Urinary bladder (tissue), 4 donors: ENCODE results near the gene NDUFA5. TPM values are rescaled to one million over a fixed set of nuclear protein-coding genes. Genes with fewer than 3 reads are reported as not detected.

ENCODE experiments used
- DNase-seq: peaks from one replicate; pipeline ENCODE4 v3.0.0-alpha.2; 2015; ENCODE audit errors: extremely low spot score
- H3K27ac ChIP-seq: one replicate; pipeline ENCODE4 v1.5.1; 2013; ENCODE audit warnings: low read depth, mild to moderate bottlenecking, moderate library complexity
- H3K36me3 ChIP-seq: one replicate; pipeline ENCODE4 v1.6.1; 2013; ENCODE audit warnings: mild to moderate bottlenecking, moderate library complexity; ENCODE audit not compliant: insufficient read depth
- H3K4me1 ChIP-seq: one replicate; pipeline ENCODE4 v1.6.1; 2013; ENCODE audit warnings: mild to moderate bottlenecking, moderate library complexity; ENCODE audit not compliant: insufficient read depth
- H3K4me3 ChIP-seq: one replicate; pipeline ENCODE4 v1.5.1; 2013; ENCODE audit warnings: low read depth, low read length
- WGBS: extraction: QIAGEN DNeasy Blood & Tissue Kit; methylation state at CpG from one replicate; pipeline ENCODE4 v1.1.7; 2013; 5-methylcytosine and 5-hydroxymethylcytosine counted together
- polyA plus RNA-seq: library from polyadenylated mRNA; stranded (reverse); fragments of 200-250 nt; gene quantifications from one replicate; pipeline ENCODE4 v1.2.3, GENCODE V29; 2013
- total RNA-seq: library from RNA; depleted of rRNA; stranded (reverse); fragments of >200 nt; gene quantifications from one replicate; pipeline ENCODE4 v1.2.3, GENCODE V29; 2014
- donor health status: healthy with polysubstance abuse.
- donor health status: healthy.

The NDUFA5 gene
- total and polyA plus RNA-seq, 2 donors = 92.9 to 123 TPM

GRCh38 chr7:123522066-123522465 lies 35.6 kb downstream of the NDUFA5 start:
- H3K4me1 ChIP-seq = no peaks in the 10 kb centered on the region
- no peaks in the 10 kb centered on the region for H3K36me3 ChIP-seq
- WGBS = 48% methylated on average over 2 of the region's 2 CpGs
- H3K27ac ChIP-seq = no peak overlapping the region
- DNase-seq = no peak
- H3K4me3 ChIP-seq = no peak overlapping the region

- 97% methylated on average over 2 of the region's 2 CpGs for WGBS
- Histone ChIP-seq H3K4me3 (no peak overlapping the region), H3K27ac (no peak overlapping the region), H3K36me3 (no peaks in the 10 kb centered on the region), H3K4me1 (no peaks in the 10 kb centered on the region)
- DNase-seq = no peak
Observed at GRCh38 chr7:123505221-123505620, 52.4 kb downstream of the NDUFA5 start.

GRCh38 chr7:123502201-123502600 lies 55.4 kb downstream of the NDUFA5 start:
- Histone ChIP-seq H3K4me3 (no peak overlapping the region), H3K4me1 (no peaks in the 10 kb centered on the region), H3K36me3 (no peaks in the 10 kb centered on the region), H3K27ac (no peak overlapping the region)
- 81% methylated on average over 5 of the region's 5 CpGs for WGBS
- no peak for DNase-seq

GRCh38 chr7:123500878-123501489 lies 56.6 kb downstream of the NDUFA5 start:
- no peaks in the 10 kb centered on the region for H3K36me3 ChIP-seq
- WGBS = 94% methylated on average over 1 of the region's 1 CpG
- no peak for DNase-seq
- H3K4me1 ChIP-seq = no peaks in the 10 kb centered on the region
- H3K27ac ChIP-seq = no peak overlapping the region
- H3K4me3 ChIP-seq = no peak overlapping the region

- Histone ChIP-seq H3K4me3 (no peak overlapping the region), H3K27ac (no peak overlapping the region), H3K36me3 (no peaks in the 10 kb centered on the region), H3K4me1 (no peaks in the 10 kb centered on the region)
- DNase-seq = no peak
- WGBS = 43% methylated on average over 8 of the region's 8 CpGs
Observed at GRCh38 chr7:123499211-123499970, 58.2 kb downstream of the NDUFA5 start.

GRCh38 chr7:123498601-123499000 lies 59.0 kb downstream of the NDUFA5 start:
- Histone ChIP-seq H3K36me3 (no peaks in the 10 kb centered on the region), H3K4me3 (no peak overlapping the region), H3K27ac (no peak overlapping the region), H3K4me1 (no peaks in the 10 kb centered on the region)
- no peak for DNase-seq
- 34% methylated on average over 2 of the region's 2 CpGs for WGBS

- 79% methylated on average over 1 of the region's 1 CpG for WGBS
- H3K4me3 ChIP-seq = no peak overlapping the region
- no peak overlapping the region for H3K27ac ChIP-seq
Observed at GRCh38 chr7:123498031-123498430, 59.6 kb downstream of the NDUFA5 start.

GRCh38 chr7:123494193-123494796 lies 63.3 kb downstream of the NDUFA5 start:
- DNase-seq = no peak
- 8% methylated on average over 3 of the region's 3 CpGs for WGBS

More at GRCh38 chr7:123498031-123498430, 59.6 kb downstream of the NDUFA5 start:
- no peak for DNase-seq
- Histone ChIP-seq H3K4me1 (no peaks in the 10 kb centered on the region), H3K36me3 (no peaks in the 10 kb centered on the region)

GRCh38 chr7:123492485-123492884 lies 65.1 kb downstream of the NDUFA5 start:
- Histone ChIP-seq H3K4me3 (no peak overlapping the region), H3K4me1 (no peaks in the 10 kb centered on the region), H3K27ac (no peak overlapping the region), H3K36me3 (no peaks in the 10 kb centered on the region)
- no peak for DNase-seq
- WGBS = 80% methylated on average over 3 of the region's 3 CpGs

More at GRCh38 chr7:123494193-123494796, 63.3 kb downstream of the NDUFA5 start:
- H3K4me3 ChIP-seq = no peak overlapping the region
- no peaks in the 10 kb centered on the region for H3K4me1 ChIP-seq
- no peak overlapping the region for H3K27ac ChIP-seq
- H3K36me3 ChIP-seq = no peaks in the 10 kb centered on the region

Other genes with a start within 250 kb of the NDUFA5 start
- 1.5 TPM for gene IQUB, start 23.2 kb downstream of the NDUFA5 start, total RNA-seq
- gene IQUB, start 23.2 kb downstream of the NDUFA5 start, polyA plus RNA-seq = 0.22 TPM
- gene ASB15, start 44.0 kb upstream of the NDUFA5 start, total RNA-seq = 0.11 TPM
- gene ASB15, start 44.0 kb upstream of the NDUFA5 start, polyA plus RNA-seq = not detected
- 5.4 TPM for gene LMOD2, start 98.0 kb upstream of the NDUFA5 start, total RNA-seq
- not detected for gene LMOD2, start 98.0 kb upstream of the NDUFA5 start, polyA plus RNA-seq
- gene WASL, start 191.2 kb upstream of the NDUFA5 start, total RNA-seq = 56.3 TPM
- 31.3 TPM for gene WASL, start 191.2 kb upstream of the NDUFA5 start, polyA plus RNA-seq